ENCODE measurements around the gene PHACTR2. TPM values are rescaled to one million over a fixed set of nuclear protein-coding genes. Genes with fewer than 3 reads are reported as not detected.
"Not testable (repeated sequence)": the region's sequence is repeated elsewhere in the genome, so short reads cannot be mapped to it uniquely, and the experiment has no call there.

Gene PHACTR2
- total and polyA plus RNA-seq, 10 of the 15 experiments (the other 5 are each of a cell fraction or from before 2014, with no cell fraction given), result 1.4 to 19.1 (median 5.3) TPM

GRCh38 chr6:143733510-143733909 is 55.7 kb downstream of the PHACTR2 start (continued):
- TF ChIP-seq CBFB (IDR thresholded peaks at IDR 0.05; ENCODE audit: low read depth), result no peak
- no peak for TF ChIP-seq BCL3 (IDR thresholded peaks at IDR 0.05; ENCODE audit: borderline replicate concordance, insufficient read depth, low read depth, low read length, poor library complexity, severe bottlenecking)
- no peak for TF ChIP-seq SMARCA5 (IDR thresholded peaks at IDR 0.05)

- no peak overlapping the region for H3K27ac ChIP-seq (ENCODE audit: control insufficient read depth, insufficient read depth)
- in situ Hi-C loops (cut with MboI), result no loop called here
- TF ChIP-seq JUND (IDR thresholded peaks at IDR 0.05; ENCODE audit: low read depth, low read length), result no peak
- TF ChIP-seq MEF2B (IDR thresholded peaks at IDR 0.05; ENCODE audit: partially characterized antibody, poor library complexity, severe bottlenecking), result no peak
- no peak for TF ChIP-seq NR2C2 (IDR thresholded peaks at IDR 0.05; ENCODE audit: borderline replicate concordance, control insufficient read depth, insufficient read length, low read depth)
- ATAC-seq, result no peak
- ChIA-PET POLR2A (no interaction called here), CTCF (no interaction called here), SMC1A (ENCODE audit: uncharacterized antibody, unreplicated experiment) (no interaction called here), RAD21 (ENCODE audit: unreplicated experiment) (no interaction called here)
- H3K27me3 ChIP-seq (replicated peaks in 1 of 2; ENCODE audit: control insufficient read depth in 2 of 2, insufficient read depth in 2 of 2, low read length in 1 of 2), result no peaks in the 10 kb centered on the region
- FAIRE-seq, result no peak
- DNase-seq (ENCODE audit: low read depth, low spot score), result no peak
- no peak overlapping the region for H3K9ac ChIP-seq (ENCODE audit: control insufficient read depth, insufficient read depth, low read length)
- H3K4me2 ChIP-seq (ENCODE audit: control insufficient read depth, insufficient read depth), result no peak overlapping the region
- H3K4me1 ChIP-seq (ENCODE audit: control insufficient read depth, insufficient read depth, low read length), result no peaks in the 10 kb centered on the region
- no peak overlapping the region for H2AFZ ChIP-seq (ENCODE audit: control insufficient read depth, low read depth, low read length)
- no peaks in the 10 kb centered on the region for H3K9me3 ChIP-seq (replicated peaks; ENCODE audit: control insufficient read depth, insufficient read depth, low read length)
- intact Hi-C loops (cut with micrococcal nuclease; ENCODE audit: unreplicated experiment), result no loop called here
- H4K20me1 ChIP-seq (ENCODE audit: control insufficient read depth, insufficient read depth), result no peaks in the 10 kb centered on the region
- no peaks in the 10 kb centered on the region for H3K79me2 ChIP-seq (ENCODE audit: control insufficient read depth, insufficient read depth, low read length)
- 93% methylated on average over 1 of the region's 1 CpG for WGBS (ENCODE audit: insufficient coverage, insufficient replicate concordance, low lambda C conversion rate, missing lambda C conversion rate)
- H3K36me3 ChIP-seq (ENCODE audit: control insufficient read depth in 2 of 2, insufficient read depth in 2 of 2, low read length in 1 of 2), result no peaks in the 10 kb centered on the region
- no TSS peak for BruUV-seq (replicated peaks)
- H3K4me3 ChIP-seq, result no peak overlapping the region
Measured at GRCh38 chr6:143734641-143735063, 56.9 kb downstream of the PHACTR2 start.

DNA sequence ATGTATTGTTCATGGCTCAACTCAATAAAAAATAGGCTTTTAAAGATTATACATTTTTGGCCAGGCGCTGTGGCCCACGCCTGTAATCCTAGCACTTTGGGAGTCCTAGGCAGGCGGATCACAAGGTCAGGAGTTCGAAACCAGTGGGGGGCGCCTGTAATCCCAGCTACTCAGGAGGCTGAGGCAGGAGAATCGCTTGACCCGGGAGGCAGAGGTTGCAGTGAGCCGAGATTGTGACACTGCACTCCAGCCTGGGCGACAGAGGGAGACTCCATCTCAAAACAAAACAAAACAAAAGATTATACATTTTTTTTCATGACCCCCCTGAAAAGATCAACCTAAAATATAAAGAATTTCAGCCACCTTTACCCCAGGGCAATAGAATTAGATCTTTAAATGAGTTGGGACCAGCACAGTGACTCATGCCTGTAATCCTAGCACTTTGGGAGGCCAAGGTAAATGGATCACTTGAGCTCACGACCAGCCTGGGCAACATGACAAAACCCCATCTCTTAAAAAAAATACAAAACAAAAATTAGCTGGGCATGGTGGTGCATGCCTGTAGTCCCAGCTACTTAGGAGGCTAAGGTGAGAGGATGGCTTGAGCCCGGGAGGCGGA is 60.4 kb downstream of the PHACTR2 start:
- DNase-seq (ENCODE audit: low read depth, low spot score); H3K79me2 ChIP-seq (ENCODE audit: control insufficient read depth, insufficient read depth, low read length); H3K9me3 ChIP-seq (replicated peaks; ENCODE audit: control insufficient read depth, insufficient read depth, low read length); H2AFZ ChIP-seq (ENCODE audit: control insufficient read depth, low read depth, low read length); H3K4me1 ChIP-seq (ENCODE audit: control insufficient read depth, insufficient read depth, low read length); H3K4me3 ChIP-seq; BruUV-seq (replicated peaks); POLR2A ChIA-PET; intact Hi-C loops (cut with micrococcal nuclease; ENCODE audit: unreplicated experiment); H3K36me3 ChIP-seq (ENCODE audit: control insufficient read depth in 2 of 2, insufficient read depth in 2 of 2, low read length in 1 of 2); FAIRE-seq; H3K4me2 ChIP-seq (ENCODE audit: control insufficient read depth, insufficient read depth); CTCF ChIA-PET; H3K9ac ChIP-seq (ENCODE audit: control insufficient read depth, insufficient read depth, low read length); RAD21 ChIA-PET (ENCODE audit: unreplicated experiment); H3K27me3 ChIP-seq (replicated peaks in 1 of 2; ENCODE audit: control insufficient read depth in 2 of 2, insufficient read depth in 2 of 2, low read length in 1 of 2); H4K20me1 ChIP-seq (ENCODE audit: control insufficient read depth, insufficient read depth); ATAC-seq; in situ Hi-C loops (cut with MboI); H3K27ac ChIP-seq (ENCODE audit: control insufficient read depth, insufficient read depth): not testable (repeated sequence)
- SMC1A ChIA-PET (ENCODE audit: uncharacterized antibody, unreplicated experiment), result interaction anchor here (1.1 kb wide), 1 partner anchor 9 kb away, joined by 3 read pairs; no protein-coding TSS in a partner anchor
- 61% methylated on average over 12 of the region's 12 CpGs for WGBS (ENCODE audit: insufficient coverage, insufficient replicate concordance, low lambda C conversion rate, missing lambda C conversion rate)
